GM19043 (cell line): ENCODE results near the gene SUMF1.

Experiments
- ATAC-seq: cut with Tn5 transposase; IDR thresholded peaks from one replicate; pipeline ENCODE4 v1.9.1; 2021; ENCODE audit warnings: low read depth; ENCODE audit not compliant: unreplicated experiment

The SUMF1 gene

DNA sequence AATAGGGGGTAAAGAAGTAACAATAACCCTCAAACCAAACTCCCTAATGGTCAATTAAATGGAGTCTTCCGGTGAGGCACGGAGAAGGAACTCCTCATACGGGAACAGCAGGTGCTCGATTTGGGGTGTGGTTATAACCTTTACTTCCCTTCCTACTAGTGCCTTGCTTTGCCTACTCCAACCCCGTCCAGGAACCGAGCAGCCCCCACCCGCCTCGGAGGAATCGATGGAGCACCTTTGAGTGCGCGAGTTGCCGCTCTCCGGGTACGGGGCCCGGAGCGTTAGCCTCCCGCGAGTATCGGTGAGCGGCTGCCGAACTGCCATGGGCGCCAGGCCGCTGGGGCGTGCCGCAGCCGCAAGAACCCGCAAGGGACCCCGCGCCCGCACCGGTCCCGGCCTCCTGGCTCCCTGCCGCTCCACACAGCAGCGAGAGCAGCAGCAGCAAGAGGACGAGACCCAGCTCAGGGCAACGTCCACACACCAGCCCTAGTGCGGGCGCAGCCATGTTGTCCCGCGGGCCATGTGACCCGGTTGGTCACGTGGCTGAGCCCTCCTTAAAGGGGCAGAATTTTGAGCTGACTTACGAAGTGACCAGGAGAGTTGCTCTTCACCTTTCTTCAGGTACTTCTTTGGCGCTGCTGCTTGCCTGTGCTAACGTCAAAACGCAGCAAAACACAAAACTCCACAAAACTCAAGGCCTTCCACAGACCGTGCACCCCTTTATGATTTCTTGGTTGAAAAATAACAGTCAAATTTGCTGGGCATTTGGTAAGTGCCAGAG lies at the start of gene SUMF1:
TSS of gene SUMF1 (minus strand) at position 529 of the 781 bp plus-strand sequence. CDS start at position 505, 24 bp downstream.
- ATAC-seq: peak; percentile 99

DNA sequence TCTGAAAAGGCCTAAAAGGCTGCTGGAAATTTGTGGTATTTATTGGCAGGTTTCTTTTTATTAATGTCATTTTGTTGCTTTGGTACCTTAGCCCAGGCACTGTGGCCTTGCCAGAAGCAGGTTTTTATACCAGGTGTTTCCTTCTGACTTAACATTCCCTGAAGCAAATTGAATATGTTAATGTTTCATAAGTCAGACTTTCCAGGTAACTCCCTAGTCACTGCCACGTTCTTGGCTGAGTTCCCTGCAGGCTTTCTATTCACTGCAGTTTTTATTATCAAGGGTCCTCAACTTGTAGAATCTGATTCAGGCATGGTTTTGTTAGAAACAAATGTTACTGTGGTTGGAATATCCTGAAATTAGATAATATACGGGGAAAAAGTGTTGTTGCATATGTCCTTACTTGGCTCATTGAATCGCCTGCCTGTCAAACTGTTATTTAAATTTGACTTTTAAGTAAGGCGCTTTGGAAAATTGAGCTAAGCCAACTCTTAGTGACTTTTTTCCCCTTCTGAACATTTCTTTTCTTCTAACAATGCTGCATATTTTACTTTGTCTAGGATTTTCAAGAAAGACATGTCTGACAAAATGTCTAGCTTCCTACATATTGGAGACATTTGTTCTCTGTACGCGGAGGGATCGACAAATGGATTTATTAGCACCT lies 49.0 kb upstream of the SUMF1 start:
- no peak for ATAC-seq

DNA sequence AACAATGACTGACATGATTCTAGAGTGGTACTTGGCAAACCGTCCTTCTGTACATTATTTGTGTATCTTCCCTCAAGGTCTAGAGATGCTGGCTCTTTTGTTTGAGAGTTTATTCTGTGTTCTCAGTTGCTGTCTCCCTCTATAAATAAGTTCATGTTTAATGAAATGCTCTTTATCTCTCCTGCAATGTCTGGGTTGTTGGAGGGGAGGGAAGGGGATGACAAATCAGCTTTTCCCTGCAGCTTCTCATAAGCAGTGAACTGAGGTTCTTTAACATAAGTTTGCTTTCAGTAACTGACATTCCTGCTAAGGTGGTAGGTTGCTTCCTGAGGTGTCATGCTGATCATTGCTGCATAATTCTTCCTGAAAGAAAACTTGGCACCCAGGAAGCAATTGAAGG lies 47.8 kb upstream of the SUMF1 start:
- ATAC-seq: no peak

DNA sequence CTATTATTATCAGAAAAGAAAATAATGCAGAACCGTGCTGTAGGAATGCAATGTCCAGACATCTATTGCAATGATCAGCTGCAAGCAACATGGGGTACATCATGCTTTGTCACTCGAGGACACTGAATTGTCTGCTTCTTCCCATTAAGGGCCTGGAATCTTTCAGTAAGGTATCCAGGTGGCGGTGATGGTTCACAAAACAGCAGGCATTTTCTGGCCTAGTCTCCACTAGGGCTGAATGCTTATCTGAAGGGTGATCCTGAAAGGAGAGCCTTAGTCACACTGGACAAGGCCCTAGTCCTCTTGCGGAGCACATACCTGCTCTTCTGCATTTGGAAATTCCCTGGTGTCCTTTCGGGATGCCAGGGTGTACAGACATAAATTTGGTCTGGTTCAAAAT lies 47.3 kb upstream of the SUMF1 start:
- ATAC-seq: no peak

DNA sequence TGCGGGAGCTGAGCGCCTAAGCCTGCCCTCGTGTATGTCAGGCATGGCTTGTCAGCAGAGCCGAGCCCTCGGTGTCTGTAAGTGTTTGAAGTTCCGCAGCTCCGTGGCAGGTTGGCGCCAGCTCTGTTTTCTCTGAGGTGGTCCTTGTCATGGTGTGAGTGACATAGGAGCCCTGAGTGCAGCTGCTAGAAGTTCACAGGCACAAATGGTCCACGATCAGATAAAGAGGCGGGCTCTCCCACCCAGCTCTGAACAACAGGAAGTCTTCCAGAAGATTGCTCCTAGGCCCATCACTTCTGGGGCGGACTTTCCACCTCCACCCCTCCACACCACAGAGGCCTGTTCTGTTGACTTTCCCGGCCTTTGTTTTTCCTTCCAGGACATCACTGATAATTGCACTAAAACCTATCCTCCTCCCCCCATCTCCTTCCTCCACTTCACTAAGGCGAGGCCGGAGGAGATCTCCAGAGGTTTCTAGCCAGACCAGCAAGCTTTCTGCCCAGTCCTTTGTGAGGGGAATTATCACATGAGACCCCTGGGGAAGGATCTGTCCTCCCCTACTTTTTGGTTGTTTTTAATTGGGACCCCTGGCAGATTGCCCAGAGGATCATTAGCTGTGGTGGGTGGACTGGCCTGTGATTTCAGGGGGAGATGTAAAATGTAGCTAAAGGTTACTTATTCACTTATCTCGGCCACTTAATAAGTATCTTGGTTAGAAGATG lies 46.0 kb upstream of the SUMF1 start:
- ATAC-seq: no peak

DNA sequence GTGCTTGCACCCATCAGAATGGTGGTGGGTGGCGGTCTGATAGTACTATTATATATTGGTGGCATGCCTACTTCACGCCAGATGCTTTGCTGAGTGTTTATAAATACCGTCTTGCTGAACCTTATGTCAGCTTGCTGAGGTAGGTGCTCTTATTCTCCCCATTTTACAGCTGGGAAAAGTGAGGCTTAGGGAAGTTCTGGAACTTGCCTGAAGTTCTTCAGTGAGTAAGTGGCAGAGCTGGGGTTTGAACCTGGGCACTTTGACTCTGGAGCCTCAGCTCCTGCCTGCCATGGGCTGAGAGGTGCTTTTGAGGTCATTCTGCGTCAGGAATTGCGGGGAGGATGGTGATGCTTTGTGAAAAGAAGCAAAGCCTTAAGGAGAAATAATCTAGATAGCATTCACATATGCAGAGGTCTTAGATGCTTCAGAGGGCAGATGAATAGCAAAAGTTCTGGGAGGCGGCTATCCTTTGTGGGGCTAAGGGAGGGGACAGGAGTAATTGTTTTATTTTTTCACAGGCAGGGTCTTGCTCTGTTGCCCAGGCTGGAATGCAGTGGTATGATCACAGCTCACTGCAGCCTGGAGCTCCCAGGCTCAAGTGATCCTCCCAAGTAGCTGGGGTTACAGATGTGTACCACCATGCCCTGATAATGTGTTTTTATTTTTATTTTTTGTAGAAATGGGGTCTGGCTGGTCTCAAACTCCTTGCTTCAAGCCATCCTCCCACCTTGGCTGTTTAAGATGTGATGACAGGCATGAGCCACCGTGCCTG lies 44.6 kb upstream of the SUMF1 start:
- no peak for ATAC-seq

DNA sequence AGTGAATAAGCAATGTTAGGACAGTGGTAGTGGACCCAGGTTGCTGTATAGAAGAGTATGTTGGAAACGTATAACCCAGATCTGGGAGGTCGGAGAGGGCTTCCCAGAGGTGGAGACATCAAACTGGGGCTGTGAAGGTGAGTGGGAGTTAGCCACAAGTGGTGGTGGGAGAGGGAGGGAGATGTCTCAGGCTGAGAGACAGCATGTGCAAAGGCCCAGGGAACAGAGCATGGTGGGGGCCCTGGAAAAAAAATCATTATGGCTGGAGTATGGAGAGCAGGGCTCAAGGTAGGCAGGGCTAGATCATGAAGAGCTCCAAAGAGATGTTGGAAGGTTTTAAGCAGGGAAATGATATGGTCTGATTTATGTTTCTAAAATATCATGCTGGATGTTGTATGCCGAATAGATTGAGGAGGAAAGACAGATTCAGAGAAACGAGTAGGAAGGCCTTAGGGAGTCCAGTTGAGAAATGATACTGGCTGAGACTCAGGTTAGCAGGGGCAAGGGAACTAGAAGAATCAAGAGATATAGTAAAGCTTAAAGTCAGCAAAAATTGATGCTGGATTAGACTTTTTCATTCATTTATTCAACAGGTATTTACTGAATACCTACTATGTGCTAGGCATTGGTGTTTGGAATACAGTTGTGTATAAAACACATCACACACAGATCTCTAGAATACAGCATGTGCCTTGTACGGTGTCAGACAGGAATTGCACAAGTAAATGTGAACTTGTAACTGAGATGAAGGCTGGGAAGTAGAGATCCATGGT lies 43.1 kb upstream of the SUMF1 start:
- no peak for ATAC-seq

DNA sequence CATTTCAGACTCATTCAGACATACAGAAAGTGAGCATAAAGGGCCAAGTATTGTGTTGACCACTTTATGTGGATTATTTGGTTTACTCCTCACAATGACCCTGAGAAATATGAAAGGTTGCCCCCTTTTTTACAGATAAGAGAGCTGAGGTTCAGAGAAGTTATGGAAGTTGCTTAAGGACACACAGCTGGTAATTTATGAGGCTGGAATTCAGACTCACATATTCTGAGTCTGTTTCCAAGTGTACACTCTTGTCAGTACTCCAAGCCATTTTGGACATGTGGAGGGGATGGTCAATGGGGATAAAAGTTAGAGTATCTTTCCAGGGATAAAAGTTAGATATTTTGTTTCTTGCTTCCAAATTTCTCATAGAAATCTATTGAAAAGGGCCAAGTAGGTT lies 42.0 kb upstream of the SUMF1 start:
- ATAC-seq: no peak

DNA sequence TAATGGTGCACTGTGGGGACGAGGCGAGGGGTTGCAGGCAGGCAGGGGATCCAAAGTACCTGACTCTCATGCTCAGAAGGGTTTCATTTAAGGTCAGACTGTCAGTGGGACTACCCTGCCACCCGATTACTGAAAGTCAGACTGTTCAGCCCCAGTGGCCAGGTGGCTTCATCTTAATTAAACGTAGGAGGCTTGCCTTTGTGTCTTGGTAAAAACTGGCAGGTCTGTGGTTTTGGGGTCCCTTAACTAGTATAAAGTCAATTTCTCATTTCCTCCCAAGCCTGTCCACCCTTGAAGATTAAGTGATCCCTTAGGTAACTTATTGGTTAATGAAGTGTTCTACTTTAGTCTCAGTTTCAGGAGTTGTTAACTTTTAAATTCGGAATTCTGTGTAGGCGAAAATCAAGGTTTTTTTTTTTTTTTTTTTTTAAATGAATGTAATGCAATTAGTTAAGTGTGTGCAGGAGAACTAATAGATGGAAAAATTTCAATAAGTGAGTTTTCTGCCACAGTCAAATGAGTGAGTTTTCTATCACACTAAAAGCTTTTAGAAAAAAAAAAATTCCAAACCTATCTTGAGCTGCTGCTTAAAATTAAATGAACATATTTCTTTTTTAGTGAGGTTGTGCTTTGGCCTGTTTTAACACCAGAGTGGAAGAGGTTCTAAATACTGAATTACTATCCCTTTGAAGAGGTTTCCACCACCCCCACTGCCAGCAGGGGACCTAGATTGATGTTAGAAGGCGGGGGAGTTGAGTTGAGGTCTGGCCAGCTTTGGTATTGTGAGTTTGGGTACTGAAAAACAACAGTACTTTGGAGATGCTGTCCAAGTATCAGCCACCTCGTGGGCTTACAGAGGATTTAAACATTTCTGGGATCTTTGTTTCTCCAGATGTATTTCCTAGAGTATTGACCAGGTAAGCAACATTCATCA lies 41.2 kb upstream of the SUMF1 start:
- ATAC-seq: peak; percentile 64

DNA sequence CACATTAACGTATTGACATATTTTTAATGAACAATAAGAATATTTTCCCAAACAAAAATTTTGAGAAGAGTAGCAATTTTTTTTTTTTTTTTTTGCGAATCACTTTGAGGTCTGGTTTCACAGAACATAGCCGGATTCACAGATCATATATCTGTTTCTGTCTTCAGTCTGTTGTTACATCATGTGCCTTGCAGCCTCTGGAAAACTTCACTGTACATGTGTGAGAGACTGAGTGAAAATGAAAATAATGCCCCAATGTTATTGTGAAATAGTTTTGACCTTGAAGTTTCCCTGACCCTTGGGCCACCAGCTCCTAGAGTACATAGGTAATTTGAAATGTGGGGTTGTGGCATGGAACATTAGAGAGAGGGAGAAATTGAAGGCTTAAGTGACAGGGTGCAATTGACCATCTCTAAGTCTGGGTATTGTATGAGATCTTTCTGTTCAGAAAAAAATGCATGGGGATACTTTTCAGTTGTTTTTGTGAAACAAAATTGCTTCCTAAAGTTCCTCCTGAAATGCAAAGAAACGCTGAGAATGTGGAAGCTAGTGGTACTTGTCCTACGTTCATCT lies 40.0 kb upstream of the SUMF1 start:
- ATAC-seq: no peak

DNA sequence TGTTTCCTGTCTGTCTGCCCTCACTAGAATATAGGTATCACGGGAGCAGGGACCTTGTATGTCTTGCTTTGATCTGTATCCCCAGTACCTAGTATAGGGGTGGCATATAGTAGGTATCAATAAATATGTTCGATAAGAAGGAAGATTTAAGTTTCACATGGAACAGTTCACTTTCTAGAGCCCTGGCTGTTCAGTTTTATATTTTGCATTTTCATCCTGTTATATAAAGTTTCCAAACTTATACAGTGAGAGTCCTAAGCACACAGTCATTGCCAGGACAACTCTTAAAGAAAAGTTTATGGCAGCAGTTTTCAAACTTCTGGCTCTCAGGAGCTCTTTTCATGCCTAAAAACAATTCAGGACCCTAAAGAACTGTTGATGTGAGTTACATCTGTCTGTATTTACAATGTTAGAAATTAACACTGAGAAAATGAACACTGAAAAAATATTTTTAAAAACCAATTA lies 39.5 kb upstream of the SUMF1 start:
- no peak for ATAC-seq

DNA sequence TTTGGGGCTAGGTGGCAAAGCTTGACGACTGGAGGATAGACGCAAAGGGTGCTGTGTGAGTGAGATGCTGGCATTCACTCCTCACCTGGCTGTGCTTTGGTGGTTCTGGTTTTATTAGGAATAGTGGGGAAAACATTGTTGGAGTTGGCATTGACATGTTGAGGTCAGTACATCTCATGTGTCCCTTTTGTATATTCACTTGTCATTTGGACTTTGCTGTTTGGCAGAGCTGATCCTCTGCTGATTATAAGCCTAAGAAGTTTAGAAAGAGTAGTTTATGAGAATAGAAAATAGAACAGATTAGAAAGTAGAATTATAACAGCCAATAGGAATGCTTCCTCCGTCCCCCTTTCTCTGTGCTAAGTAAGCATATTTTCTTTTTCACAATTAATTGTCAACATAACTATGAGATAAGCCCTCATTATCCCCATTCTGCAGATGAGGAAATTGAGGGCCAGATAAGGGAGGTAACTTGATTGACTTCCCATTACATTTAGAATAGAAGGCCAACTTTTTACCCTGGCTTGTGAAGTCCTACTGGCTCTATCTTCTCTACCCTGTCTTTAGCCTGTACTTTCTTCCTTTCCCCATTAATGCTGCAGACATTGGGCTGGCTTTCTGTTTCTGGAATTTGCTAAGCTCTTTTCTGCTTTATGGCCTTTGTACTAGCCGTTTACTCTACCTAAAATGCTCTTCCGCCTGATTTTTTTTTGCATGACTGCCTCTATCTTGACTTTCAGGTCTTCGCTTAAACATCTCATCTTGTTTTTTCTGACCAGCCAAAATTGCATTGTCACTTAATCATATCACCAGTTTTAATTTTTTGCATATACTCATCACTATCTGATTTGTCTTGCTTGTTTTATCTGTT lies 38.9 kb upstream of the SUMF1 start:
- no peak for ATAC-seq

DNA sequence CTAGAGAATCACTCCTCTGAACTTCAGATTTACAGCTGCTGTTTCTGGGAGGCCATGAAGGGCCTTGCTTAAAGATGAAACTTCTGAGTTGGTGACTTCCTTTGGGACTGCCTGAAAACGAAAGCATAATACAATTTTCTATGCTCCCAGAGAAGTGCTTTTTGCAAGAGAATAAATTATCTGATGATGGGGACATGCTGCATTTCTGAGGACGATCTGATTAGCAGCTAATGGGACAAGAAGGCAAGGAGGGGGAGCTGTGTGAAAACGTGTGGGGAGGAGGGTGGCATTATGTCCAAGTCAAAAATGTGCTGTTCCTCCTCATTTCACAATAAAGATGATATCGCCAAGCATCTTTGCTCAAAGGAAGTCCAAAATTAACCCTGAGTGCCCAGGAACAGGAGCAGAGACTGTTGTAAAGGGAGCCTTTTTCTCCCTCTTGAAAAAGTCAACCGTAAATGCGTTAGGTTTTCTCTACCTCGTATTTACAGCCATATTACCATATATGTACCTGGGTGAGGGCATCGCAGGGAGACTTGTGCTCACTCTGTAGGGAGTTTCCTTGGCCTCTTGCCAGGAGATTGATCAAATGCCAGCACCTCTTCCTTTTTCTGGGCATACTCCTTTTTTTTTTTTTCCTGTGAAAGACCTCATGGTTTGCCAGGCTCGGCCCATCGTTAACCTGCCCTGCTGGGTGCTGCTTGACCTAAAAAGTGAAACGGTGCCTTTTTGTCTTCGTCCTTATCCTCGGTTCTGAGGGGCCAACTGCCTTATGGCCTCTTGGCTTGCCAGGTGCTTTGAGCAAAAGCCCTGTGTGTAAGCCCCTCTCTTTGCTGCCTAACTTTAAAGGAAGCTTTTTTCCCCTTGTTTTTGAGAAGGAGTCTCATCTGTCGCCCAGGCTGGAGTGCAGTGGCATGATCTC lies 37.5 kb upstream of the SUMF1 start:
- no peak for ATAC-seq

DNA sequence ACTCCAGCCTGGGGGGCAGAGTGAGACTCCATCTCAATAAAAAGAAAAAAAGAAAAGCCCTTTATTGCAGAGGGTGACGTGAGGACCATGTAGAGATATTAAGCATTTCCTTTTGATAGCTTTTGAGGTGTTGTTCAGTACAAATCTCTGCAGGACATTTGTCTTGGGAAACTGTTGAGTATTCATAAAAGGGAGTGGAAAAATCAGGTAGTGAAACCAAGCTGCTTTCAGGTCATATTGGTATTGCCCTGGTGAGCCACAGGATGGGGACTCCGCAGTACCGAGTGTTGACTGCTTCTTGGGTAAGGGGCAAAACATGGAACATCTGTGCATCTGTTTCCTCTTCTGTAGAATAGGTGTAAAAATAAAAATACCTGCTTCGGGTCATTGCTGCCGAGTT lies 36.0 kb upstream of the SUMF1 start:
- peak; percentile 48 for ATAC-seq

DNA sequence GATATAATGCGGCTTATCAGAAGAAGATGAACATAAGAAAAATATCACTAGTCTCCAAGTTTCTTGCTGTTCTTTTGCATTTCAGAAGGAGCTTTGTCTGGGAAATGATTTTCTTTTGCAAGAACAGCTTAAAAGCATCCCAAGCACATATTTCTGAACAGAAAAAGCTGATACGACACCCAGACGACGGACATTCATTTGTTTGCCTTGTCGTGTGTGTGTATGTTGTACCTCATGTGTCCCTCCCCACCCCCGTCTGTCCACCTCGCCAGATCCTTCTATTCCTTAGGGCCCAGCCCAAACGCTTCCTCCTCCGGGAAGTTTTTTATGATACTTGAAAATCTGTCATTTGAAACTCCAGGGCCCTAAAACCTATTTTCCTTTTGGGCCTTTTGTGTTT lies 34.9 kb upstream of the SUMF1 start:
- ATAC-seq: no peak

DNA sequence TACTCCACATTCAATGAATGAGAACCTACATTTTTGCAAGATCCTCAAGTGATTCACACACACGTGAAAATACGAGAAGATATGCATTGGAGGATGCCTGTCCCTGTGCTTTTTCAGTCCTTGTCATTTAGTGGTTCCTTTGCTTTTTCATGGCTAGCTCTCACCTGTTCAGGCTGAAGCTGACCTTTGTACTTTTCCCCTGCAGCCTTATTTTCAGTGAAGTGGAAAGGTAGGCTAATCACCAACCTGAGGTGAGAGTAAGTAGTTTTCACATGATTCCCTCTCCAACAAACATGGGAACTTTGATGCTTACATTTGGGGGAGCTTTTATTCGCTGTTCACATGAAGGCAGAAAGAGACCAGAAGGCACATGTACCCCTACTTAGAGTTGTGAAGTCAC lies 34.4 kb upstream of the SUMF1 start:
- no peak for ATAC-seq

DNA sequence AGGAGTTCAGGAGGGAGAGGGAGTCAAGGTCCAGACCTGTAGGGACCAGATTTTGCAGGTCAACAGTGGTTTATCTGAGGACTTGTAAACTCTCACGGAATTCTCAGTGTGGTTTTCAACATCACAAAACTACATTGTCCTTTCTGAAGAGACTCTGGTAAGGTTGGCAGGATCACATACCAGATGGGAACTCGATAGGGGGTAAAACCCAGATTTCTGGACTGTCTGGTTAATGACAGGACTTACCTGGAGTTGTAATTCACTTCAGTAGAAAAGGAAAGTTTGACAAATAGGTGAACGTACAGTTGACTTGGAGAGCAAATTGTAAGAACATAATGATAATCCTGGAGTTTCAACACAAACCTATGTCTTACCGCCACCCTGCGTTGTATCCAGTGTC lies 31.4 kb upstream of the SUMF1 start:
- no peak for ATAC-seq
